Fibroblast of villous mesenchyme (primary cell): ENCODE results near the gene PMVK. TPM values are rescaled to one million over a fixed set of nuclear protein-coding genes. Genes with fewer than 3 reads are reported as not detected.

Experiments
- DNase-seq: peaks from one replicate; pipeline ENCODE4 v3.0.0-alpha.2; 2010; ENCODE audit warnings: low read depth
- H3K4me3 ChIP-seq: 2 replicates; pipeline ENCODE4 v1.5.1; 2011; ENCODE audit warnings: low read depth, mild to moderate bottlenecking, low read length
- CTCF ChIP-seq: IDR thresholded peaks from 2 replicates; pipeline ENCODE4 v1.5.1; 2012; ENCODE audit warnings: low read depth, mild to moderate bottlenecking, low read length; ENCODE audit not compliant: insufficient read depth
- total RNA-seq: library from RNA; depleted of rRNA; stranded (reverse); fragments of >200 nt; gene quantifications from 2 replicates; pipeline ENCODE4 v1.2.3, GENCODE V29; 2012

PMVK gene
- total RNA-seq, 1 donor: 8.2 TPM

- no peak for TF ChIP-seq CTCF
- peak within 1 kb of the TSS; percentile 79 for H3K4me3 ChIP-seq
- peak; percentile 94 for DNase-seq
Observed at GRCh38 chr1:154970631-154971340, 34.3 kb upstream of the PMVK start, which contains the start of gene SHC1. Gene SHC1 (minus strand): TSS chr1:154970747. CDS start chr1:154970526, 221 bp downstream.

GRCh38 chr1:154969860-154970452 is 33.4 kb upstream of the PMVK start:
- no peak for TF ChIP-seq CTCF
- peak overlapping the region; percentile 79 for H3K4me3 ChIP-seq
- DNase-seq: no peak

- H3K4me3 ChIP-seq: peak overlapping the region; percentile 79
- TF ChIP-seq CTCF: no peak
- no peak for DNase-seq
Observed at GRCh38 chr1:154969246-154969645, 32.7 kb upstream of the PMVK start.

GRCh38 chr1:154968731-154969130 is 32.2 kb upstream of the PMVK start:
- TF ChIP-seq CTCF: no peak
- DNase-seq: no peak
- H3K4me3 ChIP-seq: peak overlapping the region; percentile 79

GRCh38 chr1:154967331-154967950 is 30.9 kb upstream of the PMVK start:
- DNase-seq: no peak
- no peak for TF ChIP-seq CTCF
- H3K4me3 ChIP-seq: no peak overlapping the region

- DNase-seq: no peak
- H3K4me3 ChIP-seq: no peak overlapping the region
- TF ChIP-seq CTCF: no peak
Observed at GRCh38 chr1:154966111-154966510, 29.6 kb upstream of the PMVK start.
